ENCODE data around the gene RIC3. TPM values are rescaled to one million over a fixed set of nuclear protein-coding genes. Genes with fewer than 3 reads are reported as not detected.

Gene RIC3
- total and polyA plus RNA-seq, 2 of the 8 experiments (the other 6 are each of a cell fraction or from before 2014, with no cell fraction given) = 6.4 to 15.5 TPM

- 88% methylated on average over 3 of the region's 3 CpGs; no CpG with 5 or more reads in 1 of the 2 experiments for WGBS, 2 experiments (ENCODE audit: extremely low coverage in 1 of 2, insufficient coverage in 1 of 2, insufficient read length in 1 of 2, insufficient replicate concordance in 2 of 2, low coverage in 1 of 2, low lambda C conversion rate in 2 of 2, missing lambda C conversion rate in 1 of 2)
- no peak for FAIRE-seq
- CTCF ChIA-PET (ENCODE audit: partially characterized antibody) = interaction anchor here (0.6 to 30.2 kb wide), 6 partner anchors 16 to 200 kb away, joined by 3 to 1283 read pairs (median 3); no protein-coding TSS in a partner anchor
Observed at GRCh38 chr11:8105666-8106065, 63.2 kb downstream of the RIC3 start.

More at GRCh38 chr11:8105666-8106065, 63.2 kb downstream of the RIC3 start:
- Histone ChIP-seq H4K5ac (ENCODE audit: insufficient read length, low read depth, low read length) (no peak overlapping the region), H3K4me2 (ENCODE audit: insufficient read depth in 1 of 2, low read depth in 2 of 2, low read length in 2 of 2) (no peak overlapping the region), H3K4ac (replicated peaks; ENCODE audit: insufficient read length, low read depth, low read length) (no peak overlapping the region), H3K9ac (replicated peaks in 1 of 4; ENCODE audit: extremely low read depth in 1 of 4, low read depth in 3 of 4, low read length in 3 of 4) (no peak overlapping the region), H3K79me1 (ENCODE audit: low read depth, low read length) (no peaks in the 10 kb centered on the region), H3K4me1 (replicated peaks in 1 of 4; ENCODE audit: control insufficient read depth in 3 of 4, insufficient read depth in 4 of 4, low read length in 3 of 4) (no peaks in the 10 kb centered on the region), H3K4me3 (ENCODE audit: extremely low read depth in 1 of 4, insufficient read depth in 2 of 4, low read depth in 3 of 4, low read length in 4 of 4) (no peak overlapping the region), H2AK5ac (ENCODE audit: low read depth, low read length) (no peak overlapping the region), H2BK12ac (ENCODE audit: low read depth, low read length) (no peak overlapping the region), H4K20me1 (replicated peaks in 1 of 2; ENCODE audit: control insufficient read depth in 1 of 2, insufficient read depth in 2 of 2, low read length in 2 of 2) (peaks cover 0 to 2% of the 10 kb centered on the region in 2 experiments), H3K56ac (replicated peaks; ENCODE audit: insufficient read length, low read depth, low read length) (no peak overlapping the region), H4K8ac (ENCODE audit: extremely low read depth, insufficient read depth, low read length) (no peak overlapping the region), H3K23me2 (ENCODE audit: low read depth, low read length) (no peaks in the 10 kb centered on the region), H3K27ac (ENCODE audit: low read depth, low read length) (no peak overlapping the region), H3K9me3 (ENCODE audit: insufficient read depth in 2 of 2, low read depth in 1 of 2, low read length in 1 of 2) (no peaks in the 10 kb centered on the region), H2BK20ac (ENCODE audit: low read length) (no peak overlapping the region), H2BK15ac (ENCODE audit: low read length) (no peak overlapping the region), H3K36me3 (ENCODE audit: control insufficient read depth in 2 of 4, insufficient read depth in 4 of 4, low read length in 3 of 4) (peaks cover 11 to 47% (median 36%) of the 10 kb centered on the region in 4 experiments), H2AFZ (ENCODE audit: low read length) (no peak overlapping the region), H3K79me2 (ENCODE audit: control insufficient read depth in 1 of 2, insufficient read depth in 2 of 2, low read length in 2 of 2) (no peaks in the 10 kb centered on the region), H3K27me3 (replicated peaks in 1 of 4; ENCODE audit: control insufficient read depth in 3 of 4, extremely low read depth in 1 of 4, insufficient read depth in 3 of 4, low read length in 3 of 4) (no peaks in the 10 kb centered on the region), H3K23ac (ENCODE audit: insufficient read length) (no peak overlapping the region), H2BK120ac (replicated peaks; ENCODE audit: low read depth, low read length) (no peak overlapping the region), H4K91ac (replicated peaks; ENCODE audit: insufficient read length, low read length) (no peak overlapping the region), H3K18ac (ENCODE audit: extremely low read depth, low read length) (no peak overlapping the region), H2BK5ac (ENCODE audit: low read depth, low read length) (no peak overlapping the region), H3K14ac (ENCODE audit: insufficient read length) (no peak overlapping the region)
- DNase-seq (ENCODE audit: low read depth in 1 of 2, low spot score in 2 of 2) = no peak
- POLR2A ChIA-PET (ENCODE audit: partially characterized antibody) = no interaction called here
- TF ChIP-seq BRCA1 (IDR thresholded peaks at IDR 0.05; ENCODE audit: low read depth, low read length) = no peak
- TF ChIP-seq HDAC2 (IDR thresholded peaks at IDR 0.05; ENCODE audit: borderline replicate concordance in 1 of 2, low read depth in 2 of 2, low read length in 2 of 2) = no peak
- TF ChIP-seq RXRA (IDR thresholded peaks at IDR 0.05; ENCODE audit: insufficient read depth, low read depth, low read length) = no peak
- no peak for TF ChIP-seq RAD21 (IDR thresholded peaks at IDR 0.05 in 1 of 2, conservative IDR thresholded peaks at IDR 0.05 in 1 of 2; ENCODE audit: low read depth in 2 of 2, low read length in 2 of 2)
- no peak for TF ChIP-seq KDM5A (IDR thresholded peaks at IDR 0.05; ENCODE audit: low read length)
- TF ChIP-seq GABPA (IDR thresholded peaks at IDR 0.05; ENCODE audit: borderline replicate concordance, insufficient read depth, low read length) = no peak
